Neutrophil (primary cell): ENCODE data around the gene MRPS14.

Source experiments
- H3K27ac ChIP-seq: fragments of 200-600 bp; sonication (generic); 2 replicates; pipeline ENCODE4 v1.5.1; 2016; ENCODE audit warnings: mild to moderate bottlenecking, moderate library complexity
- H3K27me3 ChIP-seq: fragments of 200-600 bp; sonication (generic); 2 replicates; pipeline ENCODE4 v1.6.0; 2016; ENCODE audit warnings: mild to moderate bottlenecking
- H3K36me3 ChIP-seq: fragments of 200-600 bp; sonication (generic); 2 replicates; pipeline ENCODE4 v1.5.1; 2017
- H3K4me1 ChIP-seq, 2 experiments: fragments of 200-600 bp in 1 of 2; sonication (generic) in 1 of 2; 1 replicate in 1 of 2; 2 replicates in 1 of 2; pipeline versions ENCODE4 v1.5.1 to v1.6.1; 2013 to 2016; ENCODE audit warnings: low read depth in 1 of 2, low read length in 1 of 2, mild to moderate bottlenecking in 1 of 2, moderate library complexity in 1 of 2; ENCODE audit not compliant: control insufficient read depth in 1 of 2, insufficient read depth in 1 of 2
- H3K4me3 ChIP-seq, 2 experiments: fragments of 200-600 bp in 1 of 2; sonication (generic) in 1 of 2; 1 replicate in 1 of 2; 2 replicates in 1 of 2; pipeline ENCODE4 v1.5.1; 2013 to 2016; ENCODE audit warnings: low read depth in 1 of 2, low read length in 1 of 2, mild to moderate bottlenecking in 1 of 2, moderate library complexity in 1 of 2
- H3K9me3 ChIP-seq: fragments of 200-600 bp; sonication (generic); 2 replicates; pipeline ENCODE4 v1.5.1; 2016
- TF ChIP-seq, protein P1 (sequence below): fragments of 200-600 bp; sonication (generic); IDR thresholded peaks from 2 replicates; pipeline ENCODE4 v1.5.1; 2016; ENCODE audit warnings: antibody characterized with exemption

Gene MRPS14

DNA sequence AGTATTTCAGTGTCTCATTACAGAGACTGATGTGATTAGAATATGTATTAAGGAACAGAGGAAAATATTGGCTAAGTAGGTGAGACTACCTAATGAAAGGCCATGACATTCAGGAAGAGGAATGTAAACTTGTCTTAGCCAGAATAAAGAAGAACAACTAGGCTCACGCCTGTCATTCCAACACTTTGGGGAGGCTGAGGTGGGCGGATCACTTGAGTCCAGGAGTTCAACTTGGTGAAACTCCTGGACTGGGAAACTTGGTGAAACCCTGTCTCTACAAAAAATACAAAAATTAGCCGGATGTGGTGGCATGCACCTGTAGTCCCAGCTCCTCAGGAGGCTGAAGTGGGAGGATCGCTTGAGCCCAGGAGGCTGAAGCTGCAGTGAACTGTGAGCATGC, 38.3 kb downstream of the MRPS14 start:
- H3K27ac ChIP-seq, result no peak overlapping the region
- TF ChIP-seq, protein P1, sequence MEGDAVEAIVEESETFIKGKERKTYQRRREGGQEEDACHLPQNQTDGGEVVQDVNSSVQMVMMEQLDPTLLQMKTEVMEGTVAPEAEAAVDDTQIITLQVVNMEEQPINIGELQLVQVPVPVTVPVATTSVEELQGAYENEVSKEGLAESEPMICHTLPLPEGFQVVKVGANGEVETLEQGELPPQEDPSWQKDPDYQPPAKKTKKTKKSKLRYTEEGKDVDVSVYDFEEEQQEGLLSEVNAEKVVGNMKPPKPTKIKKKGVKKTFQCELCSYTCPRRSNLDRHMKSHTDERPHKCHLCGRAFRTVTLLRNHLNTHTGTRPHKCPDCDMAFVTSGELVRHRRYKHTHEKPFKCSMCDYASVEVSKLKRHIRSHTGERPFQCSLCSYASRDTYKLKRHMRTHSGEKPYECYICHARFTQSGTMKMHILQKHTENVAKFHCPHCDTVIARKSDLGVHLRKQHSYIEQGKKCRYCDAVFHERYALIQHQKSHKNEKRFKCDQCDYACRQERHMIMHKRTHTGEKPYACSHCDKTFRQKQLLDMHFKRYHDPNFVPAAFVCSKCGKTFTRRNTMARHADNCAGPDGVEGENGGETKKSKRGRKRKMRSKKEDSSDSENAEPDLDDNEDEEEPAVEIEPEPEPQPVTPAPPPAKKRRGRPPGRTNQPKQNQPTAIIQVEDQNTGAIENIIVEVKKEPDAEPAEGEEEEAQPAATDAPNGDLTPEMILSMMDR, result no peak
- no peaks in the 10 kb centered on the region for H3K27me3 ChIP-seq
- no peaks in the 10 kb centered on the region for H3K9me3 ChIP-seq
- peaks cover 35% of the 10 kb centered on the region for H3K36me3 ChIP-seq
- no peak overlapping the region for H3K4me3 ChIP-seq
- H3K4me1 ChIP-seq, result peaks cover 5 to 7% of the 10 kb centered on the region in 2 experiments

DNA sequence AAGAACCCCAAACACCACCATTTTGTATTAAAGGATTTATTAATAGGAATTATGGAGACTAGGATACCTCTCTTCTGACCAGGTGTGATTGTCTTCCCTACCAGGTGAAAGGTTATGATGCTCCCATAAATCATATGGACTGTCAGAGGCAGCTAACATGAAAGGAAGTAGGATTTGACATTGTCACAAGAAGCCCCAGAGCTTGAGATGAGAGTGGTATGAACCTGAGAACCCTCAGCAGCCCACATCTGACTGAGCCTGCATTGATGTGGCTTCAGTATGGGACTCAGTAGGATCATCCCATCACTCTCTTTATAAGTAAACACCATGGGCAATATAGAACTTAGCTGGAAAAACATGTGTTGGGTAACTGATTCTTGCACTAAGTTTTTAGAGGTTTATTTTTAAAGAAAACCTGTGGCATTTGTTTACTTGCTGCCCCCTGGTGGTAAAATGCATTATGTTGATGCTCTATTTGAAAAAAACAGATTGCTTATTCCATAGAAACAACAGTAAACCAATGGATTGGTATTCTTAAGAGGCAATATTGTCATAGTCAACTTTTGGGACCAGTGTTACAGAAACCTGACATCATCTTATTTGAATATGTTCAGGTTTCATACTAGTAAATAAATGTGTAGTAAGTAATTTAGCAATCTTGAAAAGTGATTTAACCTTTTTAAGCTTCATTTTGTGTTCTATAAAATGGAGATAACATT, 40.1 kb downstream of the MRPS14 start:
- TF ChIP-seq, protein P1, result peak; percentile 65
- Histone ChIP-seq H3K4me3 (no peak overlapping the region), H3K27ac (no peak overlapping the region), H3K9me3 (no peaks in the 10 kb centered on the region), H3K36me3 (peaks cover 43% of the 10 kb centered on the region), H3K4me1 (peaks cover 3 to 4% of the 10 kb centered on the region in 2 experiments), H3K27me3 (no peaks in the 10 kb centered on the region)

DNA sequence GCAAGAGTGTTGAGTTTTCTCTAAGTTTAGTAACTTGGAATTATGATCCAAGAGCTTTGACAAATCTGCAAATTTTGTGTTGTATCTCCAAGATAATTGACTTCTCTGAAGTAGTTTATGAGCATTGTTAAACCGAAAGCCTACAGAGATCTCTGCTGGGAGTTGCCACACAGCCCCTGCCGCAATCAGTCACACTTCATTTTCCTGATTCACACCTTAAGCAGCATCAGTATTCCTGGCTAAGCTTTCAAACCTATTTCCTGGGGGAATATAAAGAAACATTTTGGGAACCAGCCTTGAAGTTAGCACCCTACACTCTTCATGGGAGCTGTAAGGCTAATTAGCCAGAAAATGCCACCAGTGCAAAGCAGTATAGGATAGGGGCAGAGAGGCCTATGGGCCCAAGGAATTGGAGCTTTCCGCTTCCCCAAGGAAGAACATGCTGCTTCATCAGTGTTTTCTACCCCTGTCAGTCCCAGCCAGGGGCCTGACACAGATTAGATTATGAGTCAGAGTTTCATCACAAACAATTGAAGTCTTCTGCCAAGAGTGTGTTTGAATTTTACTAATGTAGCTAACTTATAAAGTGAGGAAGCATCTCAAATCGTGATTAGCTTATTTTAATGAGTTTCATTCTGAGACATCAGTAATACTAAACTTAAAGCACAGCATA, 46.7 kb downstream of the MRPS14 start:
- Histone ChIP-seq H3K36me3 (peaks cover 45% of the 10 kb centered on the region), H3K27me3 (no peaks in the 10 kb centered on the region), H3K9me3 (no peaks in the 10 kb centered on the region), H3K27ac (no peak overlapping the region), H3K4me1 (peaks cover 6 to 12% of the 10 kb centered on the region in 2 experiments), H3K4me3 (no peak overlapping the region)
- TF ChIP-seq, protein P1, result no peak

DNA sequence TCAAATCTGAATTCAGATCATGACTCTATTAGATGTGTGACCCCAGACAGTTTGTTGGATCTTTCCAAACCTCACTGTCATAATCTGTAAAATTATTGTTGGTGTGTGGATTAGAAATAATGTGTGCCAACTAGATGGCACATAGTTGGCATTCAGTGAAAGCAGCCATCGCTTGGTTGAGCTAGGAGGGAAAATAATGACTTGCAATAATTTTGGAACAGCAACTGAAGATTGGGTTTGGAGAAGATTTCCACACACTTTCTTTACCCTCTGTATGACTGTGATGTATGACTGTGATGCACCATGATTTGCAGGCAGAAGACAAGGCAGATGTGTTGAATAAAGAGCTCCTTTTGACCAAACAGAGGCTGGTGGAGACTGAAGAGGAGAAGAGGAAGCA, 47.5 kb downstream of the MRPS14 start:
- Histone ChIP-seq H3K27ac (peak overlapping the region; percentile 1), H3K9me3 (no peaks in the 10 kb centered on the region), H3K27me3 (no peaks in the 10 kb centered on the region), H3K36me3 (peaks cover 44% of the 10 kb centered on the region), H3K4me3 (no peak overlapping the region), H3K4me1 (peaks cover 10 to 16% of the 10 kb centered on the region in 2 experiments)
- TF ChIP-seq, protein P1, result no peak

DNA sequence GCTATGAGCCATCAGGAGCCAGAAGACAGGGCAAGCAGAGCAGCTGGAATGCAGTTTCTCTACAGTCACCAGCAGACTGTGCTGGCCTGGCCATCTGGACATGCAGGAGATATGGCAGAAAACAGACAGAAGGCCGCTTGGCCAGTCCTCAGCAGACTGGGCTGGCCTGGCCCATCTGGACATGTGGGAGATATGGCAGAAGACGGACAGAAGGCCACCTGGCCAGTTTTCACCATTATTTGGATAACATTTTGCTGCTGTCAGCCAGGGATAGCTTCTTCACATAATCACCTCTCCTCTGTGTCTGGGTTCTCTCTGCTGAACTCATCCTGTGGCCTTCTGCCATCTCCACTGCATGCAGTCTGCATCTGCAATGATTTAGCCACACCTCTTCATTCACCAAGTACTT, 48.5 kb downstream of the MRPS14 start:
- TF ChIP-seq, protein P1, result no peak
- Histone ChIP-seq H3K9me3 (no peaks in the 10 kb centered on the region), H3K27me3 (no peaks in the 10 kb centered on the region), H3K4me3 (no peak overlapping the region), H3K27ac (no peak overlapping the region), H3K36me3 (peaks cover 47% of the 10 kb centered on the region), H3K4me1 (peaks cover 10 to 16% of the 10 kb centered on the region in 2 experiments)
